ENCODE results near the gene SLC16A4.

DNA sequence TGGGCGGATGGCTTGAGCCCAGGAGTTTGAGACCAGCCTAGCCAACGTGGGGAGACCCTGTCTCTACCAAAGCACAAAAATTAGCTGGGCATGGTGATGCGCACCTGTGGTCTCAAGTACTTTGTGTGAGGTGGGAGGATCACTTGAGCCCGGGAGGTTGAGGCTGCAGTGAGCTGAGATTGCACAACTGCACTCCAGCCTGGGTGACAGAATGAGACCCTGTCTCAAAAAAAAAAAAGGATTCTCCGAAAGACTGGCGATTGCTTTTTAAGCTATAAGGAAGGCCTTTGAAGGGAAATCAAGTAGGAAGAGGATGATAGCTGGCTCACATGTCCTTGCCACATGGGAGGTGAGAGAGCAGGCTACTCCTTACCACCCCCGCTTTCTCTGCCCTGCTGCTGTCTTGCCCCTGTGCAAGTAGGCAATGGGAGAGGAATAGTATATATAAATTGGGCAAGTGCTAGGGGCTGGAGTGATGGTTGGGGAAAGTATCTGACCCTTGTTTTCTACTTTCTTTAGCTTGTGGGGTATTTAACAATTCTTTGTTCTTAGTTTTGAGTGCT, 20.4 kb upstream of the SLC16A4 start:
- TF ChIP-seq POLR2A (IDR thresholded peaks at IDR 0.05) = no peak
- no peak for TF ChIP-seq CTCF (IDR thresholded peaks at IDR 0.05)
- TF ChIP-seq POLR2AphosphoS5 (IDR thresholded peaks at IDR 0.05; ENCODE audit: insufficient read depth in 1 of 2, low read depth in 1 of 2) = no peak

All from vagina (tissue), 2 donors.